ENCODE measurements around the gene LRP1B. TPM values are rescaled to one million over a fixed set of nuclear protein-coding genes. Genes with fewer than 3 reads are reported as not detected.
A peak's percentile ranks its signal among the peaks of the same experiment; 100 is the strongest.

The LRP1B gene
- total and polyA plus RNA-seq, 2 donors (not counting 1 experiment from before 2014, with no cell fraction given), result under 0.01 to 0.01 TPM

- Histone ChIP-seq H3K27ac (ENCODE audit: insufficient read depth, low read length) (no peak overlapping the region), H3K4me3 (replicated peaks in 1 of 4; ENCODE audit: control extremely low read depth in 1 of 4, insufficient read depth in 1 of 4, low read depth in 3 of 4, low read length in 4 of 4) (no peak overlapping the region), H3K4me2 (ENCODE audit: extremely low read depth, insufficient read depth, low read length) (no peak overlapping the region), H3K9me3 (ENCODE audit: control insufficient read depth, insufficient read depth, low read depth, low read length) (no peaks in the 10 kb centered on the region), H3K4me1 (ENCODE audit: control insufficient read depth, extremely low read depth, insufficient read depth, low read length) (no peaks in the 10 kb centered on the region), H2AFZ (ENCODE audit: low read length) (no peak overlapping the region), H4K20me1 (ENCODE audit: control insufficient read depth, extremely low read depth, insufficient read depth, low read length) (no peaks in the 10 kb centered on the region), H3K27me3 (ENCODE audit: control insufficient read depth, insufficient read depth, low read length) (no peaks in the 10 kb centered on the region), H3K36me3 (ENCODE audit: control insufficient read depth, insufficient read depth, low read length) (no peaks in the 10 kb centered on the region), H3K79me2 (ENCODE audit: control insufficient read depth, insufficient read depth, low read length) (no peaks in the 10 kb centered on the region), H3K9ac (ENCODE audit: insufficient read depth, low read length) (no peak overlapping the region)
- DNase-seq (ENCODE audit: low read depth in 2 of 2), result no peak
- TF ChIP-seq CTCF (conservative IDR thresholded peaks at IDR 0.05 in 1 of 2, IDR thresholded peaks at IDR 0.05 in 1 of 2; ENCODE audit: low read depth in 1 of 2, low read length in 2 of 2) (no peak), EZH2 (IDR thresholded peaks at IDR 0.05; ENCODE audit: low read length, missing control alignments) (no peak)
Observed at GRCh38 chr2:142012797-142013196, 118.0 kb downstream of the LRP1B start.

- TF ChIP-seq CTCF (conservative IDR thresholded peaks at IDR 0.05 in 1 of 2, IDR thresholded peaks at IDR 0.05 in 1 of 2; ENCODE audit: low read depth in 1 of 2, low read length in 2 of 2) (no peak), EZH2 (IDR thresholded peaks at IDR 0.05; ENCODE audit: low read length, missing control alignments) (no peak)
- Histone ChIP-seq H3K9me3 (ENCODE audit: control insufficient read depth, insufficient read depth, low read depth, low read length) (no peaks in the 10 kb centered on the region), H3K36me3 (ENCODE audit: control insufficient read depth, insufficient read depth, low read length) (no peaks in the 10 kb centered on the region), H3K4me3 (replicated peaks in 1 of 4; ENCODE audit: control extremely low read depth in 1 of 4, insufficient read depth in 1 of 4, low read depth in 3 of 4, low read length in 4 of 4) (no peak overlapping the region), H3K4me1 (ENCODE audit: control insufficient read depth, extremely low read depth, insufficient read depth, low read length) (no peaks in the 10 kb centered on the region), H3K79me2 (ENCODE audit: control insufficient read depth, insufficient read depth, low read length) (no peaks in the 10 kb centered on the region), H3K27me3 (ENCODE audit: control insufficient read depth, insufficient read depth, low read length) (no peaks in the 10 kb centered on the region), H4K20me1 (ENCODE audit: control insufficient read depth, extremely low read depth, insufficient read depth, low read length) (no peaks in the 10 kb centered on the region), H3K9ac (ENCODE audit: insufficient read depth, low read length) (no peak overlapping the region), H2AFZ (ENCODE audit: low read length) (no peak overlapping the region), H3K27ac (ENCODE audit: insufficient read depth, low read length) (no peak overlapping the region), H3K4me2 (ENCODE audit: extremely low read depth, insufficient read depth, low read length) (no peak overlapping the region)
- DNase-seq (ENCODE audit: low read depth in 2 of 2), result peak in 1 of 2 donors; percentile 79
Observed at GRCh38 chr2:142010477-142011270, 120.1 kb downstream of the LRP1B start.

GRCh38 chr2:142008135-142008744 is 122.6 kb downstream of the LRP1B start:
- H3K4me1 ChIP-seq (ENCODE audit: control insufficient read depth, extremely low read depth, insufficient read depth, low read length), result no peaks in the 10 kb centered on the region
- H3K79me2 ChIP-seq (ENCODE audit: control insufficient read depth, insufficient read depth, low read length), result no peaks in the 10 kb centered on the region
- H3K4me2 ChIP-seq (ENCODE audit: extremely low read depth, insufficient read depth, low read length), result no peak overlapping the region
- H3K9me3 ChIP-seq (ENCODE audit: control insufficient read depth, insufficient read depth, low read depth, low read length), result no peaks in the 10 kb centered on the region
- no peak overlapping the region for H2AFZ ChIP-seq (ENCODE audit: low read length)
- peak in 1 of 2 donors; percentile 31 for DNase-seq (ENCODE audit: low read depth in 2 of 2)
- no peaks in the 10 kb centered on the region for H4K20me1 ChIP-seq (ENCODE audit: control insufficient read depth, extremely low read depth, insufficient read depth, low read length)
- TF ChIP-seq EZH2 (IDR thresholded peaks at IDR 0.05; ENCODE audit: low read length, missing control alignments) (no peak), CTCF (conservative IDR thresholded peaks at IDR 0.05 in 1 of 2, IDR thresholded peaks at IDR 0.05 in 1 of 2; ENCODE audit: low read depth in 1 of 2, low read length in 2 of 2) (no peak)
- H3K4me3 ChIP-seq (replicated peaks in 1 of 4; ENCODE audit: control extremely low read depth in 1 of 4, insufficient read depth in 1 of 4, low read depth in 3 of 4, low read length in 4 of 4), result no peak overlapping the region
- H3K36me3 ChIP-seq (ENCODE audit: control insufficient read depth, insufficient read depth, low read length), result no peaks in the 10 kb centered on the region
- no peaks in the 10 kb centered on the region for H3K27me3 ChIP-seq (ENCODE audit: control insufficient read depth, insufficient read depth, low read length)
- no peak overlapping the region for H3K27ac ChIP-seq (ENCODE audit: insufficient read depth, low read length)
- no peak overlapping the region for H3K9ac ChIP-seq (ENCODE audit: insufficient read depth, low read length)

All from fibroblast of lung (primary cell).